OCI-LY7 (cell line): Measurements from ENCODE around the gene ADD3. TPM values are rescaled to one million over a fixed set of nuclear protein-coding genes. Genes with fewer than 3 reads are reported as not detected.

ENCODE experiments used
- BruUV-seq: library from RNA; stranded (reverse); fragments of 400-500 nt; replicated peaks from 2 replicates; lab custom pipeline; 2021; lab: Mats Ljungman, UMichigan
- CTCF ChIA-PET: fragments of 300-600 bp; sonication (Branson Sonifier 250); formaldehyde crosslinking; loops from one replicate; lab custom pipeline; 2022; ENCODE audit warnings: antibody characterized with exemption; ENCODE audit not compliant: unreplicated experiment; lab: Charles Lee
- POLR2A ChIA-PET: fragments of 300-600 bp; sonication (Branson Sonifier 250); formaldehyde crosslinking; loops from one replicate; lab custom pipeline; 2022; ENCODE audit warnings: antibody characterized with exemption; lab: Charles Lee
- DNase-seq: peaks from one replicate; pipeline ENCODE4 v3.0.0-alpha.2; 2015; ENCODE audit warnings: low spot score
- H2AFZ ChIP-seq: fragments of 200-600 bp; sonication (generic), shearing (Covaris generic); 2 replicates; pipeline ENCODE4 v1.6.1; 2014; ENCODE audit warnings: mild to moderate bottlenecking, antibody characterized with exemption, low read length, moderate library complexity
- H3K27ac ChIP-seq: fragments of 200-600 bp; sonication (generic); 2 replicates; pipeline ENCODE4 v1.5.1; 2014; ENCODE audit warnings: mixed run types, low read depth, mild to moderate bottlenecking, moderate library complexity, low read length, inconsistent platforms; ENCODE audit not compliant: poor library complexity, severe bottlenecking
- H3K36me3 ChIP-seq: fragments of 200-600 bp; sonication (generic); 2 replicates; pipeline ENCODE4 v1.6.1; 2014; ENCODE audit warnings: mild to moderate bottlenecking, antibody characterized with exemption, low read length, moderate library complexity, mixed read lengths; ENCODE audit not compliant: insufficient read depth
- H3K4me1 ChIP-seq: fragments of 200-600 bp; sonication (generic); 2 replicates; pipeline ENCODE4 v1.5.1; 2014; ENCODE audit warnings: mild to moderate bottlenecking, low read length; ENCODE audit not compliant: insufficient read depth, poor library complexity, severe bottlenecking
- H3K4me2 ChIP-seq: fragments of 200-600 bp; sonication (generic); 2 replicates; pipeline ENCODE4 v1.6.1; 2014; ENCODE audit warnings: mild to moderate bottlenecking, low read length
- H3K4me3 ChIP-seq: fragments of 200-600 bp; sonication (generic); 2 replicates; pipeline ENCODE4 v1.5.1; 2014; ENCODE audit warnings: mild to moderate bottlenecking, low read depth, low read length; ENCODE audit not compliant: poor library complexity, severe bottlenecking
- H3K79me2 ChIP-seq: fragments of 200-600 bp; sonication (generic); 2 replicates; pipeline ENCODE4 v1.6.1; 2016; ENCODE audit warnings: low read depth, mild to moderate bottlenecking, low read length, moderate library complexity, mixed read lengths; ENCODE audit not compliant: insufficient read depth
- H3K9me2 ChIP-seq: fragments of 200-600 bp; sonication (generic); 2 replicates; pipeline ENCODE4 v1.6.1; 2016; ENCODE audit warnings: mild to moderate bottlenecking, low read length, mixed read lengths; ENCODE audit not compliant: insufficient read depth
- H3K9me3 ChIP-seq: fragments of 200-600 bp; sonication (generic); 2 replicates; pipeline ENCODE4 v1.6.1; 2014; ENCODE audit warnings: mild to moderate bottlenecking, mixed run types, low read length, mixed read lengths
- H4K20me1 ChIP-seq: fragments of 200-600 bp; sonication (generic); 2 replicates; pipeline ENCODE4 v1.6.1; 2014; ENCODE audit warnings: mild to moderate bottlenecking, antibody characterized with exemption, low read length, moderate library complexity, mixed read lengths; ENCODE audit not compliant: insufficient read depth
- CTCF ChIP-seq: fragments of 200-600 bp; sonication (generic); conservative IDR thresholded peaks from 2 replicates; pipeline ENCODE4 v1.5.1; 2014; ENCODE audit warnings: mild to moderate bottlenecking, antibody characterized with exemption, low read length, moderate library complexity, mixed read lengths
- EZH2phosphoT487 ChIP-seq: fragments of 200-600 bp; sonication (generic); IDR thresholded peaks from 2 replicates; pipeline ENCODE4 v1.6.1; 2018; ENCODE audit warnings: low read depth, borderline replicate concordance, mild to moderate bottlenecking, mixed run types, antibody characterized with exemption, low read length, moderate library complexity, mixed read lengths
- intact Hi-C: fragments of 100-400 bp; cut with micrococcal nuclease; formaldehyde crosslinking; loops from one replicate; pipeline ENCODE4 v1.10.0; 2022; ENCODE audit not compliant: unreplicated experiment
- total RNA-seq, 2 experiments: library from RNA; depleted of rRNA in 1 of 2; stranded (reverse); fragments of >200 nt in 1 of 2; shearing (Covaris generic) in 1 of 2; gene quantifications; 2 replicates each; pipeline ENCODE4 v1.2.3, GENCODE V29; 2014 to 2022

The ADD3 gene
- total RNA-seq, 2 experiments from 2014 or later = 75.8 to 89.7 TPM

GRCh38 chr10:110057456-110057855, 49.7 kb downstream of the ADD3 start:
- peaks cover 9% of the 10 kb centered on the region; the same call in 1 of the 2 replicates for H3K79me2 ChIP-seq
- CTCF ChIA-PET = no interaction called here
- no peak overlapping the region for H3K27ac ChIP-seq
- intact Hi-C loops = no loop called here
- H3K4me3 ChIP-seq = no peak overlapping the region
- peaks cover 5% of the 10 kb centered on the region; the same call in 1 of the 2 replicates for H4K20me1 ChIP-seq
- H2AFZ ChIP-seq = no peak overlapping the region
- no peak overlapping the region for H3K4me2 ChIP-seq
- no peaks in the 10 kb centered on the region for H3K36me3 ChIP-seq
- BruUV-seq = no TSS peak
- TF ChIP-seq EZH2phosphoT487 = no peak
- no peak for TF ChIP-seq CTCF
- DNase-seq = no peak
- POLR2A ChIA-PET = interaction anchor here (0.6 to 2.9 kb wide), 9 partner anchors 11 to 154 kb away, joined by 3 to 19 read pairs (median 4); partner anchors contain the start of gene ADD3
- H3K9me3 ChIP-seq = no peaks in the 10 kb centered on the region
- peaks cover 15% of the 10 kb centered on the region for H3K4me1 ChIP-seq
- H3K9me2 ChIP-seq = no peaks in the 10 kb centered on the region

- no peak for DNase-seq
- peaks cover 15% of the 10 kb centered on the region for H3K4me1 ChIP-seq
- H3K9me2 ChIP-seq = no peaks in the 10 kb centered on the region
- no peak for TF ChIP-seq EZH2phosphoT487
- TF ChIP-seq CTCF = no peak
- H3K4me2 ChIP-seq = peak overlapping the region; percentile 20; the same call in 1 of the 2 replicates
- H3K79me2 ChIP-seq = peaks cover 5% of the 10 kb centered on the region; the same call in 1 of the 2 replicates
- peaks cover 5% of the 10 kb centered on the region; the same call in 1 of the 2 replicates for H4K20me1 ChIP-seq
- ChIA-PET CTCF (interaction anchor here (0.6 kb wide), 1 partner anchor 60 kb away, joined by 4 read pairs; no protein-coding TSS in a partner anchor), POLR2A (interaction anchor here (0.5 to 2.9 kb wide), 9 partner anchors 11 to 155 kb away, joined by 3 to 19 read pairs (median 4); partner anchors contain the start of gene ADD3)
- BruUV-seq = no TSS peak
- no peaks in the 10 kb centered on the region for H3K36me3 ChIP-seq
- H3K4me3 ChIP-seq = no peak overlapping the region
- H3K27ac ChIP-seq = no peak overlapping the region
- intact Hi-C loops = no loop called here
- no peak overlapping the region for H2AFZ ChIP-seq
- H3K9me3 ChIP-seq = no peaks in the 10 kb centered on the region
Measured at GRCh38 chr10:110058212-110058611, 50.4 kb downstream of the ADD3 start.

- Histone ChIP-seq H3K4me3 (no peak overlapping the region), H3K4me1 (peaks cover 20% of the 10 kb centered on the region), H3K4me2 (peak overlapping the region; percentile 40), H3K79me2 (peaks cover 7% of the 10 kb centered on the region; the same call in 1 of the 2 replicates), H3K9me3 (no peaks in the 10 kb centered on the region), H3K27ac (no peak overlapping the region), H3K36me3 (no peaks in the 10 kb centered on the region), H2AFZ (no peak overlapping the region), H4K20me1 (peaks cover 5% of the 10 kb centered on the region; the same call in 1 of the 2 replicates), H3K9me2 (no peaks in the 10 kb centered on the region)
- BruUV-seq = no TSS peak
- intact Hi-C loops = no loop called here
- ChIA-PET CTCF (interaction anchor here (0.6 kb wide), 1 partner anchor 62 kb away, joined by 3 read pairs; no protein-coding TSS in a partner anchor), POLR2A (interaction anchor here (0.8 to 1.1 kb wide), 3 partner anchors 9 to 102 kb away, joined by 3 to 4 read pairs (median 4); no protein-coding TSS in a partner anchor)
- TF ChIP-seq EZH2phosphoT487 = no peak
- peak; percentile 29 for DNase-seq
Measured at GRCh38 chr10:110059925-110060324, 52.1 kb downstream of the ADD3 start.
